ENCODE measurements around the gene MAGEA12.
"Not testable (repeated sequence)": the region's sequence is repeated elsewhere in the genome, so short reads cannot be mapped to it uniquely, and the experiment has no call there.

Gene MAGEA12

DNA sequence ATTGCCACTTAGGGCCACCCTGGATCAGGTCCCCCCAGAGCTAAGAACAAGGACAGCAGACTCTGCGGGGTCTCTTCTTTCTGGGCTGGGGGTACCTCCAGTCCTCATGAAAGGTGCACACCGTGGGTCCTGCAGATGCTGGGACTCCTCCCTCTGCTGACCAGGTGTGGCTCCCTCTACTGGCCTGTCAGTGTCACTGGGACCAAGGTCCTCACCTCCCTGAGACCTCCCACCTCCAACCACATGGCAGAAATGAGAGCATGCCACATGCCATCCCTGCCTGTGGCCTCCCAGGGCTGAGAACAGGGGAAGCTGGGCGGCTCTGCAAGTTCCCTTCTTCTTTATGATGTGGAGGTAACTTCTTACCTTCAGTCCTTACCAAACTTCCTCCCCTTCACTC lies 53.5 kb downstream of the MAGEA12 start:
- not testable (repeated sequence) for H4K20me1 ChIP-seq (ENCODE audit: insufficient read depth, low read length); H3K9ac ChIP-seq (ENCODE audit: low read length); H3K4me3 ChIP-seq (ENCODE audit: low read length); H3K4me2 ChIP-seq (ENCODE audit: low read length); H3K27ac ChIP-seq (ENCODE audit: low read length); H3K4me1 ChIP-seq (ENCODE audit: low read length); H3K79me2 ChIP-seq (ENCODE audit: low read length); H3K27me3 ChIP-seq (ENCODE audit: low read depth, low read length); H3K9me3 ChIP-seq (ENCODE audit: insufficient read depth, low read length); H3K36me3 ChIP-seq (replicated peaks; ENCODE audit: low read depth, low read length); H2AFZ ChIP-seq (ENCODE audit: low read depth, low read length)

Measured in OCI-LY3 (cell line).